ENCODE data around the gene MKRN2.

GRCh38 chr3:12509466-12509865 lies 47.4 kb upstream of the MKRN2 start:
- TF ChIP-seq CTCF (IDR thresholded peaks at IDR 0.05): no peak
- TF ChIP-seq POLR2A (IDR thresholded peaks at IDR 0.05): no peak

Measured in testis (tissue), 2 donors.